Measurements from ENCODE around the gene CLMP.
A peak's percentile ranks its signal among the peaks of the same experiment; 100 is the strongest.
"Not testable (repeated sequence)": the region's sequence is repeated elsewhere in the genome, so short reads cannot be mapped to it uniquely, and the experiment has no call there.

The CLMP gene

GRCh38 chr11:123083623-123084029, 111.4 kb downstream of the CLMP start:
- DNase-seq (ENCODE audit: low read depth in 3 of 3), result peak; percentile 53 to 56 (median 54)

- no peak for DNase-seq (ENCODE audit: low read depth in 3 of 3)
Observed at GRCh38 chr11:123082977-123083376, 112.1 kb downstream of the CLMP start.

- DNase-seq (ENCODE audit: low read depth in 3 of 3), result no peak
Observed at GRCh38 chr11:123080015-123080414, 115.0 kb downstream of the CLMP start.

- DNase-seq (ENCODE audit: low read depth in 3 of 3), result no peak
Observed at GRCh38 chr11:123076484-123076883, 118.6 kb downstream of the CLMP start.

GRCh38 chr11:123073343-123074057, 121.5 kb downstream of the CLMP start:
- no peak for DNase-seq (ENCODE audit: low read depth in 3 of 3)

- no peak for DNase-seq (ENCODE audit: low read depth in 3 of 3)
Observed at GRCh38 chr11:123072762-123073161, 122.3 kb downstream of the CLMP start.

GRCh38 chr11:123072332-123072761, 122.7 kb downstream of the CLMP start:
- DNase-seq (ENCODE audit: low read depth in 3 of 3), result no peak

GRCh38 chr11:123069908-123070821, 124.9 kb downstream of the CLMP start:
- no peak for DNase-seq (ENCODE audit: low read depth in 3 of 3)

- no peak for DNase-seq (ENCODE audit: low read depth in 3 of 3)
Observed at GRCh38 chr11:123065621-123066020, 129.4 kb downstream of the CLMP start.

- no peak for DNase-seq (ENCODE audit: low read depth in 3 of 3)
Observed at GRCh38 chr11:123063826-123064657, 131.0 kb downstream of the CLMP start.

- DNase-seq (ENCODE audit: low read depth in 3 of 3), result no peak
Observed at GRCh38 chr11:123062892-123063825, 131.9 kb downstream of the CLMP start.

- peak; percentile 99 to 100 (median 99) for DNase-seq (ENCODE audit: low read depth in 3 of 3)
Observed at GRCh38 chr11:123062158-123062891, 132.7 kb downstream of the CLMP start.

GRCh38 chr11:123061403-123062157, 133.5 kb downstream of the CLMP start, which contains the start of gene HSPA8:
Gene HSPA8 (minus strand): TSS chr11:123062136. CDS start chr11:123061324, 812 bp downstream.
- DNase-seq (ENCODE audit: low read depth in 3 of 3), result peak; percentile 57 to 76 (median 60)

GRCh38 chr11:123060277-123061000, 134.6 kb downstream of the CLMP start:
- no peak for DNase-seq (ENCODE audit: low read depth in 3 of 3)

GRCh38 chr11:123059041-123059920, 135.8 kb downstream of the CLMP start:
- not testable (repeated sequence) for DNase-seq (ENCODE audit: low read depth in 3 of 3)

GRCh38 chr11:123057661-123058305, 137.3 kb downstream of the CLMP start:
- DNase-seq (ENCODE audit: low read depth in 3 of 3), result no peak

Measured in stimulated activated CD4-positive, alpha-beta T cell treated with anti-CD3 and anti-CD28 coated beads, TNF-alpha, amount 100 ng/mL, for 24 hours (primary cell).